NCI-H460 (cell line): Measurements from ENCODE around the gene CHAT. TPM values are rescaled to one million over a fixed set of nuclear protein-coding genes. Genes with fewer than 3 reads are reported as not detected.

Source experiments
- DNase-seq: peaks from one replicate; pipeline ENCODE4 v3.0.0-alpha.2; 2016; ENCODE audit warnings: low read depth; ENCODE audit errors: extremely low read depth
- total RNA-seq: library from RNA; depleted of rRNA; stranded (reverse); fragments of >200 nt; shearing (Covaris generic); gene quantifications from 2 replicates; pipeline ENCODE4 v1.2.3, GENCODE V29; 2014

Gene CHAT
- total RNA-seq, 1 experiment from 2014 or later, result not detected

DNA sequence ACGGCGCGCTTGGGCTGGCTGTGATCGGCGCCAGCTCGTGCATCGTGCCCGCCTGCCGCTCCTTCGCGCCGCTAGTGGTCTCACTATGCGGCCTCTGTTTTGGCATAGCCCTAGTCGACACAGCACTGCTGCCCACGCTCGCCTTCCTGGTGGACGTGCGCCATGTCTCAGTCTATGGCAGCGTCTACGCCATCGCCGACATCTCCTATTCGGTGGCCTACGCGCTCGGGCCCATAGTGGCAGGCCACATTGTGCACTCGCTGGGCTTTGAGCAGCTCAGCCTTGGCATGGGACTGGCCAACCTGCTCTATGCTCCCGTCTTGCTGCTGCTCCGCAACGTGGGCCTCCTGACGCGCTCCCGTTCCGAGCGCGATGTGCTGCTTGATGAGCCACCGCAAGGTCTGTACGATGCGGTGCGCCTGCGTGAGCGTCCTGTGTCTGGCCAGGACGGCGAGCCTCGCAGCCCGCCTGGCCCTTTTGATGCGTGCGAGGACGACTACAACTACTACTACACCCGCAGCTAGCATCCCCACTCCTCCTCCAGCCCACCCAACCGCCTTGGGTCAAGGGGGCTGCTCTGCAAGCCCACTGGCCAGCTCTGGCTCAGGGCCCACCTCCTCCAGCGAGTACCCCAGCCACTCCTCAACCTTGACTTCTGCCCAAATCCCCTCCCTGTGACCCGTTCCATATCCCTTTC lies 1.9 kb upstream of the CHAT start:
- DNase-seq, result no peak

DNA sequence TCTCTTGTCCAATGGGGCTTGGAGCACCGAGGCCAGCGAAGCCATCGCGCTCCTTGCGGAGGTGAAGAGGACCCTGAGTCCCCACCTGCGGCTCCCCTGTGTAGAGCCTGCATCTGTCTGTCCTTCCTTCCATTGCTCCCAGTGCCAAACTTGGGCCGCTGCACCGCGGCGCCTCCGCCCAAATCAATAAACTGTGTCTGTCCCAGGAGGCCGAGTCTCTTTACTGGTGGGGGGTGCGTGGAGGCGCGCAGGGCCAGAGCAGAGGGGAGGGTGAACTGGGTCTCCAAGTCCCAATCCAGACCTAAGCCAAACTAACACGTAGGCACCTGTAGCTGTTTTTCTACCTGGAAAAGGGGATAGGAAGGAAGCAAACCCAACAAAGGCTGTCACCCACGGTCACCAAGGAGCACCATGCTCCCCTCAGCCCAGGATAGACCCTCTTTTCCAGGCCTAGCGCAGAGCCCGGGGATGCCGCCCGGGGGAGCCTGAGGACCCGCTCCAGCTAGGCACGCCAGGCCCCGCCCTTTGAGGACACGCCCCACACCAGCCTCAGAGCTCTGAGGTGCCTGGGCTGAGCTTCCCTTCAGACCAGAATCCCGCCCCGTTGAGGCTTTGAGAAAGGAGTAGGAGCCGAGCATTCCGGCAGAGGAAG lies 1.2 kb upstream of the CHAT start:
- no peak for DNase-seq

DNA sequence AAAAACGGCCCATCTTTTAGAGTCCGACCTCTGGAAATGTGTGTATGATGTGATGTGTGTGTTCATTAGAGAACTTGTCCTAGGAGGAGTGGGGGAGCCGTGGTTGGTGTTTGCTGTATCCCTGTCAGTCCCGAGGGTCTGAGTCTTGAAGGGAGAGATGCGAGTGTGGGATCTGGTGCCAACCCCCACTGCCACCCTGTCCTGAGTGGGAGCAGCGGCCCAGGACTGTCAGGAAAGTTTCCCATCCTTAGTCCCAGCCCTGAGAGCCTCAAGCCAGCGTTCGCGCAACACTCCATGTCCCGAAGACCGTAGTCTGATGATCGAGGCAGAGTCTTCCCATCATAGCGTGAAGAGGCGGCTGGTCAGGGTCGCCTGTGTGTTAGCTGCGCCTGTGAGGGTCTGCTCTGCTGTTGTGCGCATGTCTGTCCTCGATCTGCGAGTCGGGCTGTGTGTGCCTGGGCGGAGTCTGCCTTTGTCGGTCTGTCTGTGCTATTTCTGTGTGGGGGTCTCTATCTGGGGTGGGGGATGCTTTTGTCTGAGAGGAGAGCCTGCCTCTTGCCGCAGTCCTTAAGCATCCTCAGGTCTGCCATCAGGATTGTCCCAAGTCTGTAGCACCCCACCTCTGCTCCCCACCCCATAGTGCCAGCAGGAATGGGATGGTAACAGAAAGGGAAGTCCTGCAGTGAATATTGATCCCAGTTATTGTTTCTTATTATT lies 514 bp upstream of the CHAT start:
- DNase-seq, result no peak

DNA sequence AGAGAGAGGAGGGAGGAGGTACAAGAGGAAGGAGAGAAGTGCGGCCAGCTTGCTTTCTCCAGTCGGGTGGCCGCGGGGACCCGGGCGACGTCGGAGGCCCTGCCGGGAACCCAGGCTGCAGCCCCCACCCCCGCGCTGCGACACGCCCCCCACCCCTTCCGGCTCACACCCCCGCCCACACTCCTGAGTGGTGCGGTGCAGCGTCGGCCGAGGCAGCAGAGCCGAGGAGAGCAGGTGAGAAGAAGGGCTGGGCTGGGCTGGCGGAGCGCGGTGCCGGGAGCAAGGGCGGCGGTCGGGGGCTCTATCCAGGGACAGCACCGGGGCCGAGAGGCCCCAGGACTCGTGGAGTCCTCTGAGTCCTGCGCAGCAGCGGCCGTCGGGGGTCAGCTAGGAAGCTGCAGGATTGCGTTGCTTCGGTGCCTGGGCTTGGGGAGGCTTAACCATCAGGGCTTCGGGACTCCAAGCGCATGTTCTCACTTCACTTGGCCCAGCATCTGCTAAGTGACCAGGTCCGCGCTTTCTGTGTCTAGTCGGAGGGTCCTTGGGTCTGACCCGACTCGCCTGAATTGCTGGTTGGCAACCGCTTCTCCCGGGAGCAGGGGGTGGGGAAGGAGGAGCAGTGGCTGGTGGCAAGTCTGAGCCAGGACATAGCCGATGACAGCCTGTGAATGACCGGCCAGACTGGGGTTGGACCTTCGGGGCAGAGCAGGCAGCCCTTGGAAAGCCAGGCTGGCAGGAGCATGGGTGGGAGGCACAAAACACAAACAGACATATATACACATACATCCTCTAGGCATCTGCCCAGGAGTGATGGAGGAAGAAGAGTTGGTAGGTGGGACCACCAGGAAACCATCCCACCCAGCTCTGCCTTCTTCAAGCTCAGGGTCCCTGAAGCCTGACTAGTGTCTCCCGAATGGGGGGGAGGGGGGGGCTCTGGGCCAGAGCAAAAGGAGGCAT lies 683 bp downstream of the CHAT start:
- no peak for DNase-seq

DNA sequence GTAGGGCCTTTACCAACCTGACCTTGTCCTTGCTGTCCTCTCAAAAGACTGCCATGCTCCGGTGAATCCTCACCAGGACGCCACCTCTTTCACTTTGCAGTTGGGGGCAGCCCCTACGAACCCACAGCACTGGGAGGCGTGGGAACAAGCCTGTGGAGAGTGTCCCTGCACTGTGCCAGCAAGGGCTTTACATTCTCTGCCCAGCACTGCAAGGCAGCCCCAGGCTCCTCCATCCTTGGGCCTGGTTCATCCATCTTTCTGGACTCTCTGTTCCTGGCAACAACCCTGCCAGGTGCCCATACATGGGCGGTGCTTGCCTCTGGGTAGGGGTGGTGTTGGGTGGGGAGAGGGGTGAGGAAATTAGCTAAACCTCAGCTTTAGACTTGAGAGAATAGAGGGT lies 1.4 kb downstream of the CHAT start:
- DNase-seq, result no peak

DNA sequence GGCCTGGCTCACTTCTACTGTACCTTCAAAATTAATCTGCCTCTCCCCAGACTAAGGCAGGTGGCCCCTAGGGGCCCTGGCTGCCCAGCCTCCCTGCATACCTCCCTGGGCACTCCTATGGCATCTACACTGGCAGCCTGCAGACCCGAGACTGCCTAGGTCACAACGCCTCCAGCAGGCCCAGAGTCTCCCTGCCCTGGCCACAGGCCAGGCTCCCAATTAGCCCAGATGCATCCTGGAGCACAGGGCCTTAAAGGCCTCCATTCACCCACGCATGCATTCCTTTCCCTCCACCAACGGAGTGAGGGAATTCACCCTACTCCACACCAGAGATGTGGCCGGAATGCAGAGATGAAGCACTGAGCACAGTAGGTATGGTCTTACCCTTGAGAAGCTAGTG lies 1.9 kb downstream of the CHAT start:
- no peak for DNase-seq

DNA sequence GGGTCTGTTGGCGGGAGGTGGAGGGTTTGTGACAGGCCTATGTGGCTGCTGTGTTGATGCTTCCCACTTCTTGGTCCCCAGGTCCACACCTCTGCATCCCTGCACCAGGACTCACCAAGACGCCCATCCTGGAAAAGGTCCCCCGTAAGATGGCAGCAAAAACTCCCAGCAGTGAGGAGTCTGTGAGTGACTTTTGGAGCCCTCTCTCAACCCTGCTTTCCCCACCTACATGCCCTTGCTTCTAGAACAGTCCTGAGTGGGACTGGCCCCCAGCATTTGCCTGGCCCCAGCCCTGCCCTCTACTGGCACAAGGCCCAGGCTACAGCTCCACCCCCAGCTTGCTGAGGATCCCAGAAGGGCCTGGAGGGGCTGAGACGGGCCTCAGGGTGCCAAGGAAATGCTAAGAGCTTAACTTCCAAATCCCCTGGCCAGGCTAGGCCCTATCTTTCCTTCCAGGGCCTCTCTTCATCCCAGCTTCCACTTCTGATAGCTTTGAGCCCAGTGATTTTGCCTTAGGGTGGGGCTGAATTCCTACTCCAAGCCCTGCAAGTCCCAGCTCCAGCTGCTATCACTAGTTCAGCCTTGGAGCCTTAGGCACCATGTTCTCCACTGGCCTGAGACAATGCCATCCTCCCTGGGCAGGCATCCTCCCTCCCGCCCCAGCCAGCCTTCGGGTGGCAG lies 2.7 kb downstream of the CHAT start:
- no peak for DNase-seq

DNA sequence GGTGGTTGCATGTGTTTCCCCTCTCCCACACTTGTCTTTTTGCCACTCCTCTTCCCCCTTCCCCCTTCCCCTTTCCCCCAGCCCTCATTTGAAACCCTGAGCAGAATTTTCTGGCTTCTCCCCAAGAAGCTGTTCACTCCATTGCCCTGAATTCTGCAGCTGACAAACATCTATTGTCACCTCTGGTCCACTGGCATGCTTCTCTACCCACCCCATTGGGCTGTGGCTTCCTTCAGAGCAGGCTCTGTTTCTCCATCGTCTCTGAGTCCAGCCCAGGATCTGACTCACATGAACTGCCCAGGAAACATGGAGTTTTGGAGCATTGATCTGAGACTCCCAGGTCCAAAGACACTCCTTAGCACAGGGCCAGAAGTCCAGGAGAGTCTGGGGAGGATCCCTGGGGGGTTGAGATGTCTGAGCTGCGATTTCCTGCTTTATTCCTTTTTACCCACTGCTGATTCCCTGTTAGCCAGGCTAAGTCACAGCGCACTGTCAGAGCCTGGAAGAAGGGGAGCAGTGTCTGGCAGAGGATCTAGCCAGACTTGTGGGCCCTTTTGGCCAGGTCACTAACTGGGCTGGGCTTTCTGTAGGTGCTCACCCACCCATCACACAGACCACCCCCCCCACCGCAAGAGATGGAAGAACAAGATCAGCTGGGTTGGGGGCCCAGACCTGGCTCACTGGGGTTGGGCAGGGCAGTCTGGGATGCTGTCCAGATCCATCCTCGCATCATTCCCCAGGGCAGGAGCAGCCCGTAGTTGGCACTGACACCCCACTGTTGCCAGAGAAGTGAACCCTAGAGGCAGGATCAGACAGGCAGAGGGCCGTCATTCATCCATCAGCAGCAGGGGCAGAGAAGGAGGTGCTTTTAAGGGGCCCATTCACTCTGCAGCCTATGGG lies 3.5 kb downstream of the CHAT start:
- DNase-seq, result no peak

DNA sequence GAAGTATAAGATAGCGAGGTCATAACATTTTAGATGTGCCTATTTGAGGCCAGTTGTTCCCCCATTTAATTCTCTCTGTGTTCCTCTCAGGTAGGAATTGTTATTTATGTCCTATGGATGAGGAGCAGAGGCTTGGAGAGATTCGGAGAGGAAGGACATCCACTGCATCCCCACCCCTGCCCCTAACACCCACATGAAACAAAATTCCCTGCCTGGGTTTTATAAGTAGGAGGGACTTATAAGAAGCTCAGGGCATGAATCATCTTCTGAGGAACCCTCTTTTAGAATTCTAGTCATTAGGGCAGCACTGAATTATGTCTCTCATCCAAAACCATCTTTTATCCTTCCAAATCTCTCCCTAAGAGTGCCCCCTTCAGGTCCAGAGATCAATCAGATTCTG lies 5.0 kb downstream of the CHAT start:
- no peak for DNase-seq

DNA sequence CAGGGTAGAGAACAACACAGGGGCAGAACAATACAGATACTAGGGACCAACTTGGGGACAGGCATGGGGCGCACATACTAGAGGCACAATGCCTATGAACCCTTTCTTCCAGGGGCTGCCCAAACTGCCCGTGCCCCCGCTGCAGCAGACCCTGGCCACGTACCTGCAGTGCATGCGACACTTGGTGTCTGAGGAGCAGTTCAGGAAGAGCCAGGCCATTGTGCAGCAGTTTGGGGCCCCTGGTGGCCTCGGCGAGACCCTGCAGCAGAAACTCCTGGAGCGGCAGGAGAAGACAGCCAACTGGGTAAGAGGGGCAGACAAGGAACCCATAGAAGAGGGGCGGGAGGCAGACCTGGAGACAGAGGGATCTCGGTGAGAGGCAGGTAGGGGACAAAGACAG lies 5.8 kb downstream of the CHAT start:
- no peak for DNase-seq

DNA sequence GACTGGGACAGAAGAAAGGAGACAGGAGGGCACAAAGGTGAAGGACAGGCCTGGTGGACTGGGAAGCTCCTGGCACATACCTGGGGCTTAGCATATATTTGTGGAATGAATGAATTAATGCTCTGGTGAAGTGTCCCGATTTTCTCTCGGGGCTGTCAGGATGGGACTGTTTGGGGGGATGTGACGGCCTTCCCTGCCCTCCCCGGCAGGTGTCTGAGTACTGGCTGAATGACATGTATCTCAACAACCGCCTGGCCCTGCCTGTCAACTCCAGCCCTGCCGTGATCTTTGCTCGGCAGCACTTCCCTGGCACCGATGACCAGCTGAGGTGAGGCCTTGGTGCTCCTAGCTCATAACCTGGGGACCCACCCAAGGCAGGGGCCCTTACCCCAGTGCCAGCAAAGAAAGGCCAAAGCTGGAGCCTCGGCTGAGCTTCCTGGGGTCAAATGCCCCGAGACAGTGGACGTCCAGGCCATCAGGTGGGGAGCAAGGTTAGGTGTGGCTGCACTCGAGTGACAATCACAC lies 6.5 kb downstream of the CHAT start:
- no peak for DNase-seq

DNA sequence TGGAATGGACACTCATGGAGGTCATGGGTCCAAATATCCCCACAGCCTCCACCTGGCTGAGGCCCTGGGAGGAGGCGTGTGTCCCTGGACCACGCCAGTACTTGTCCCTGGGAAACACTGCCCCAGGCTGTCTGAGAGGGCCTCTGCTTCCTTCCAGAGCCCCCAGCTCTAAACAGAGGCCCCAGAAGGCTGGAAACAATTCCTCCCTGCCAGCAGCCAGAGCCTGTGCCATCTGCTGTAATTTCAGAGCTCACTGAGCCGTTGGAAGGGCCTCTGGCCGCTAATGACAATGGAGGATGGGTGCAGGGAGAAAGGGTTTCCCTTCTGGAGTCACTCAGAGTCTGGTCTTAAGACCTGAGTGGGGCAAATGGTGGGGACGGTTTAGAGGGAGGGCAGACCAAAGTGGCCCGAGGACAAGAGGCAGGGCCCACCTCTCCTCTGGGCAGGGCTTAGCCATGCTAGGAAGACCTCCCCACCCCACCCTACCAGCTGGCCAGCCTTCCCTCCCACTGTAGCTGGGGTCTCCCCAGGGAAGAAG lies 7.1 kb downstream of the CHAT start:
- DNase-seq, result no peak

DNA sequence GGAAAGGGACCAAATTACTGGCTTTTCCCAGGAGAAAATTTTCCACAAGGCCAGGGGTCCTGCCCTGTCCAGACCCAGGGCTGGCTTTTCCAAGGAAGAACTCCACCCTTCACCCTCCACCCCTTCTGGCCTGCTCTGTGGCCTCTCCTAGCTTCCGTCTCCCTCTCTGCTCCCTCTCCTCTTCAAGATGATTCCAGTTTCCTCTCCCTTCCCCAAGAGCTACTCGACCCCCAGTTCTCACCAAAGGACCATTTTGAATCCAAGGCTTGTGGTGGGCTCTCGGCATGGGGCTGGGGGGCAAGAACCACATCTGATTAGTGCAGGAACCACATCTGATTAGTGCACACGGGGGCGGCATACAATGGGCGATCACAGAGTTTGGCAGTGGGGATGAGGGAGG lies 7.7 kb downstream of the CHAT start:
- no peak for DNase-seq

DNA sequence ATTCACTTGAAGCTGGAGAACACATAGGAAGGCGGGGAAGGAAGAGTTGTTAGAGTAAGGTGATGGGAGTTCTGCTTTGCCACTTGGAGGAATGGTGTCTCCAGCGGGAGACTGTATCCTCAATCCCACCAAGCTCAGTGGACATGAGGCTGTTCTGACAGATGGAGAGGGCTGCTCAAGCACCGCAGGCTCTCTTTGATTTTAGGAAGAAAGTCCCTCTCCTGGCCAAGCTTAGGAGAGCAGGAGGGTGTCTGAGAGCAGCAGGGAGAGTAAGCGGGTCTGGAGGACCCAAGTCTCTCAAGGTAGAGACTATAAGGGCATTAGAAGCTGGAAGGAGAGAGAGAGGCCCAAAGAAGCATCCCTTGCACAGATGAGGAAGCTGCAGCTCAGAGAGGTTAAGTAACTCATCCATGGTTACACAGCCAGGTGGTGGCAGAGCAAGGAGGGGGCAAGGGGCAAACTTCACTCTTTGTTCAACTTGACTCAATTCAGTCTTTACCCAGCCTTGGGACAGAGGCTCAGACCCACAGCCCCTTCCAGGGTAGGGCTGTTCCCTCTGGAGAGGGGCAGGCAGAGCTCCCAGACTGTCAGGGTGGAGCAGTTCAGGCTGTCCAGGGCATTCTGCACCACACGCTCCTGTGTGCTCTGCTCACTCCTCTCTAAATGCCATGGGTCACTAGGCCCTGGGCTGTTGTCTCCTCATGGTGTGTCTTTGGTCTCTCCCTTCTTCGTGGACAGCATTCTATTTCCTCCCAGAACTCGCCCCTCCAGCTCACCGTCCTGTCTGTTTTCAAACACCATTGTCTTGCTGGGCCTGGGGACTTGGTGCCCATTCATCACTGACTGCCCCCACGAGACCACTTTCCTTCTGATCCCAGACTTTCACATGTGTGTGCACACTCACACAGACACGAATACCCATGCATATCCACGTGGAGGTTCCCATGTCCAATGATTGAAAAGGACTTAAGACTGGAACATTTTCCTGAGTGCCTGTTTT lies 8.9 kb downstream of the CHAT start:
- DNase-seq, result no peak

DNA sequence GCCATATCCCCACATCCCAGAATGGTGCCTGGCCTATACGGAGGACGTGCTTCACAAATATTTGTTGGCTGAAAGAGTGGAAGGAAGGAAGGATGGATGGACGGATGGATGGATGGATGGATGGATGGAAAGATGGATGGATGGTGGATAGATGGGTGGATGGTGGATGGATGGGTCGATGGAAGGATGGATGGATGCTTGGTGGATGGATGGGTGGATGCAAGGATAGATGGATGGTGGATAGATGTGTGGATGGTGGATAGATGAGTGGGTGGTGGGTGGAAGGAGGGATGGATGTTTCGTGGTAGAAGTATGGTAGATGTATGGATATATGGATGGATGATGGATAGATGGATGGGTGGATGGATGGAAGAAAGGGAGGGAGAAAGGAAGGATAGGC lies 10.8 kb downstream of the CHAT start:
- DNase-seq, result no peak

DNA sequence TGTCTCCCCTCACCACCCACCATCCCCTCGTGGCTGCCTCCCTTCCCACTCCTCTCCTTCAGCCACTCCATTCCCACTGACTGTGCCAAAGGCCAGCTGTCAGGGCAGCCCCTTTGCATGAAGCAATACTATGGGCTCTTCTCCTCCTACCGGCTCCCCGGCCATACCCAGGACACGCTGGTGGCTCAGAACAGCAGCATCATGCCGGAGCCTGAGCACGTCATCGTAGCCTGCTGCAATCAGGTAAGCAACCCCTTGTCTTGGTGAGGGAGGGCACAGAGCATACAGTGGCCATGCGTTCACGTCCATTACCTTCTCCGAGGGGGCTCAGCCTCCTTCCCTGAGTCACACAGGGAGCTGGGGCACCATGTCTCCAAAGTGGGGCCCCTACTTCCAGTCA lies 11.6 kb downstream of the CHAT start:
- no peak for DNase-seq

DNA sequence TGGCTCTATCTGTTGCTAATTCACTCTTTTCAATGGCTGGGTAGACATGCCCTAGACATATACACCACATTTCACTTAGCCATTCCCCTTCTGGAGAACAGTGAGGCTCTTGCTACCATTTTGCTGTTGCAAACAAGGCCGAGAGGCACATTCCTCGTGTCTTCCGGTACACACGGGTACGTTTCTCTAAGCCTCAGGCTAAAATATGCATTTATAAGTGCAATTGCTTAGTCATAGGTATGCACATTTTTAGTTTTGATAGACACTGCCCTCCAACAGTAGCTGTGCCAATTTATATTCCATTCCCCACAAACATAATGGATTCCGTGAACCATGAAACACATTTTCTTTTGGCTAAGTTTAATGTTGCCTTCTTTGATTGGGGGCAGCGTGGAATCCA lies 13.2 kb downstream of the CHAT start:
- no peak for DNase-seq
